Osteocyte (in vitro differentiated cells): ENCODE results near the gene ISG20. TPM values are rescaled to one million over a fixed set of nuclear protein-coding genes. Genes with fewer than 3 reads are reported as not detected.

Source experiments
- DNase-seq: peaks from one replicate; pipeline ENCODE4 v3.0.0; 2021; ENCODE audit warnings: mixed read lengths; ENCODE audit not compliant: unreplicated experiment; ENCODE audit errors: extremely low spot score
- H3K27ac Mint-ChIP-seq: one replicate; pipeline ENCODE4 v1.8.0; 2021; ENCODE audit warnings: mild to moderate bottlenecking, mixed read lengths; ENCODE audit not compliant: unreplicated experiment
- H3K27me3 Mint-ChIP-seq: one replicate; pipeline ENCODE4 v1.8.0; 2021; ENCODE audit warnings: mixed read lengths; ENCODE audit not compliant: unreplicated experiment
- H3K36me3 Mint-ChIP-seq: one replicate; pipeline ENCODE4 v1.8.0; 2021; ENCODE audit warnings: mixed read lengths; ENCODE audit not compliant: unreplicated experiment
- H3K4me1 Mint-ChIP-seq: one replicate; pipeline ENCODE4 v1.8.0; 2021; ENCODE audit warnings: mixed read lengths; ENCODE audit not compliant: unreplicated experiment
- H3K4me3 Mint-ChIP-seq: one replicate; pipeline ENCODE4 v1.8.0; 2021; ENCODE audit warnings: mild to moderate bottlenecking, moderate library complexity, mixed read lengths; ENCODE audit not compliant: unreplicated experiment
- H3K9me3 Mint-ChIP-seq: one replicate; pipeline ENCODE4 v1.8.0; 2021; ENCODE audit warnings: mixed read lengths; ENCODE audit not compliant: unreplicated experiment
- total RNA-seq: library from RNA; stranded (reverse); gene quantifications from 2 replicates; pipeline ENCODE4 v1.2.1, GENCODE V29; 2021
- TF ChIP-seq, protein P1 (sequence below): fragments of 200-600 bp; sonication (generic); IDR thresholded peaks from 2 replicates; pipeline ENCODE4 v1.5.0; 2021; ENCODE audit warnings: antibody characterized with exemption, mild to moderate bottlenecking, moderate library complexity

Gene ISG20
- total RNA-seq, 1 donor from 2014 or later: 10.2 TPM

- H3K27ac Mint-ChIP-seq: no peak overlapping the region
- H3K36me3 Mint-ChIP-seq: no peaks in the 10 kb centered on the region
- peaks cover 22% of the 10 kb centered on the region for H3K27me3 Mint-ChIP-seq
- no peaks in the 10 kb centered on the region for H3K9me3 Mint-ChIP-seq
- DNase-seq: no peak
- peaks cover 7% of the 10 kb centered on the region for H3K4me1 Mint-ChIP-seq
- H3K4me3 Mint-ChIP-seq: no peak overlapping the region
- TF ChIP-seq, protein P1, sequence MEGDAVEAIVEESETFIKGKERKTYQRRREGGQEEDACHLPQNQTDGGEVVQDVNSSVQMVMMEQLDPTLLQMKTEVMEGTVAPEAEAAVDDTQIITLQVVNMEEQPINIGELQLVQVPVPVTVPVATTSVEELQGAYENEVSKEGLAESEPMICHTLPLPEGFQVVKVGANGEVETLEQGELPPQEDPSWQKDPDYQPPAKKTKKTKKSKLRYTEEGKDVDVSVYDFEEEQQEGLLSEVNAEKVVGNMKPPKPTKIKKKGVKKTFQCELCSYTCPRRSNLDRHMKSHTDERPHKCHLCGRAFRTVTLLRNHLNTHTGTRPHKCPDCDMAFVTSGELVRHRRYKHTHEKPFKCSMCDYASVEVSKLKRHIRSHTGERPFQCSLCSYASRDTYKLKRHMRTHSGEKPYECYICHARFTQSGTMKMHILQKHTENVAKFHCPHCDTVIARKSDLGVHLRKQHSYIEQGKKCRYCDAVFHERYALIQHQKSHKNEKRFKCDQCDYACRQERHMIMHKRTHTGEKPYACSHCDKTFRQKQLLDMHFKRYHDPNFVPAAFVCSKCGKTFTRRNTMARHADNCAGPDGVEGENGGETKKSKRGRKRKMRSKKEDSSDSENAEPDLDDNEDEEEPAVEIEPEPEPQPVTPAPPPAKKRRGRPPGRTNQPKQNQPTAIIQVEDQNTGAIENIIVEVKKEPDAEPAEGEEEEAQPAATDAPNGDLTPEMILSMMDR: no peak
These were observed 39.9 kb downstream of the ISG20 start for GRCh38 chr15:88678755-88679154.

GRCh38 chr15:88680241-88681001 is 41.6 kb downstream of the ISG20 start:
- Mint-ChIP-seq H3K4me1 (peaks cover 7% of the 10 kb centered on the region), H3K9me3 (no peaks in the 10 kb centered on the region), H3K36me3 (no peaks in the 10 kb centered on the region), H3K27ac (no peak overlapping the region), H3K27me3 (peaks cover 12% of the 10 kb centered on the region), H3K4me3 (no peak overlapping the region)
- TF ChIP-seq, protein P1: no peak
- no peak for DNase-seq

- Mint-ChIP-seq H3K27me3 (peaks cover 10% of the 10 kb centered on the region), H3K27ac (no peak overlapping the region), H3K4me1 (peaks cover 7% of the 10 kb centered on the region), H3K36me3 (no peaks in the 10 kb centered on the region), H3K4me3 (no peak overlapping the region), H3K9me3 (no peaks in the 10 kb centered on the region)
- TF ChIP-seq, protein P1: no peak
- no peak for DNase-seq
These were observed 42.9 kb downstream of the ISG20 start for GRCh38 chr15:88681610-88682221.

DNA sequence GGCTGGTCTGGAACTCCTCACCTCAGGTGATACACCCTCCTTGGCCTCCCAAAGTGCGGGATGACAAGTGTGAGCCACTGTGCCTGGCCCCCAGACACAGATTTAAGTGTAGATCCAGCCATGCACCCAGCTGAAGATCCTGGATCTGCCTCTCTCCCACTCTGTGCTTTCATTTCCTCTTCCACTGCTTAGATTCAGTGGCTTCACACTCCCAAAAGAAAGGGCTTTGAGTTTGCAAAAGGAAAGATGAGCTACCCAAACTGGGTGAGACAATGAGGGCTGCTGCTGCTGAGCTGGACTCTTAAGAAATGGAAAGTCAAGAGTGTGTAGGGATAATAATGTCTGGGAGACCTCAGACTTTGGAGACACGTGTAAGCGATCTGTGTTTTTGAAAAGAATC is 45.5 kb downstream of the ISG20 start:
- Mint-ChIP-seq H3K9me3 (no peaks in the 10 kb centered on the region), H3K36me3 (no peaks in the 10 kb centered on the region), H3K27me3 (peaks cover 18% of the 10 kb centered on the region), H3K4me3 (no peak overlapping the region), H3K4me1 (peaks cover 7% of the 10 kb centered on the region), H3K27ac (no peak overlapping the region)
- DNase-seq: no peak
- TF ChIP-seq, protein P1: no peak

DNA sequence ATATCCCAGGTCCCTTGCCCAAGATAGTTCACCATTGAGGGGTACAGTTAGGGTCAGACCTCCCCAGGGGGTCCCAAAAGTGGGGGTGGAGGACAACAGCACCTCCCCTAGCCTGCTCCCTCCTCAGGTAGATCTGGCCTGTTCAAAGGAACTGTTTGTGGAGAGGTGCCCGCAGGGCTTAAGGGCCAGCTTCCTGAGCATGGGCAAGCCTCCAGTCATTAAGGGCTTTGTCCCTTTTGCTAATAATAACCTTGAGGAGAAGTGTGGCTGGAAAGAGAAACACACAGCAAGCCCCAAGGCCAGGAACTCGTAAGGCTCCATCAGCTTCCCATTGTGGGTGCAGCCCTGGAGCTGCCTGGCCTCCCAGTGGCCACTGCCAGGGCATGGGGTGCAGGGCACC is 47.4 kb downstream of the ISG20 start:
- no peaks in the 10 kb centered on the region for H3K36me3 Mint-ChIP-seq
- TF ChIP-seq, protein P1: no peak
- peaks cover 21% of the 10 kb centered on the region for H3K27me3 Mint-ChIP-seq
- H3K4me1 Mint-ChIP-seq: peaks cover 3% of the 10 kb centered on the region
- DNase-seq: no peak
- no peaks in the 10 kb centered on the region for H3K9me3 Mint-ChIP-seq
- H3K4me3 Mint-ChIP-seq: no peak overlapping the region
- H3K27ac Mint-ChIP-seq: no peak overlapping the region
